NCI-H510A treated with DMSO at 0.1 percent for 48 hours (cell line): ENCODE results near the gene HES7.

Experiments
- DNase-seq: peaks from one replicate; lab custom pipeline; 2025; lab: John Stamatoyannopoulos, UW

Gene HES7

GRCh38 chr17:8072729-8073461 lies 51.0 kb downstream of the HES7 start:
- no peak for DNase-seq

- DNase-seq = no peak
Observed at GRCh38 chr17:8072341-8072728, 51.6 kb downstream of the HES7 start.

- DNase-seq = no peak
Observed at GRCh38 chr17:8071496-8071895, 52.4 kb downstream of the HES7 start.
